SKM-1 (cell line): ENCODE results near the gene PLA2G15.
"Not testable (repeated sequence)": the region's sequence is repeated elsewhere in the genome, so short reads cannot be mapped to it uniquely, and the experiment has no call there.

Source experiments
- DNase-seq: peaks from one replicate; lab custom pipeline; 2025; ENCODE audit not compliant: unreplicated experiment; lab: John Stamatoyannopoulos, UW

Gene PLA2G15

GRCh38 chr16:68275611-68276191 lies 30.5 kb downstream of the PLA2G15 start:
- no peak for DNase-seq

- no peak for DNase-seq
Measured at GRCh38 chr16:68276223-68276622, 31.1 kb downstream of the PLA2G15 start.

GRCh38 chr16:68279726-68280558 lies 34.8 kb downstream of the PLA2G15 start:
- DNase-seq, result no peak

- no peak for DNase-seq
Measured at GRCh38 chr16:68281368-68282063, 36.3 kb downstream of the PLA2G15 start.

GRCh38 chr16:68282064-68282452 lies 36.9 kb downstream of the PLA2G15 start:
- DNase-seq, result no peak

- DNase-seq, result no peak
Measured at GRCh38 chr16:68283346-68283745, 38.2 kb downstream of the PLA2G15 start.

GRCh38 chr16:68283801-68284598 lies 38.8 kb downstream of the PLA2G15 start:
- DNase-seq, result no peak

GRCh38 chr16:68284847-68285246 lies 39.7 kb downstream of the PLA2G15 start:
- DNase-seq, result peak; percentile 83

- no peak for DNase-seq
Measured at GRCh38 chr16:68285683-68286082, 40.5 kb downstream of the PLA2G15 start.

GRCh38 chr16:68286153-68287074 lies 41.2 kb downstream of the PLA2G15 start:
- peak; percentile 67 for DNase-seq

GRCh38 chr16:68287276-68288251 lies 42.4 kb downstream of the PLA2G15 start:
- no peak for DNase-seq

- DNase-seq, result no peak
Measured at GRCh38 chr16:68288252-68288650, 43.1 kb downstream of the PLA2G15 start.

GRCh38 chr16:68288796-68289195 lies 43.6 kb downstream of the PLA2G15 start:
- not testable (repeated sequence) for DNase-seq

- DNase-seq, result no peak
Measured at GRCh38 chr16:68289202-68289601, 44.0 kb downstream of the PLA2G15 start.

GRCh38 chr16:68289621-68290329 lies 44.6 kb downstream of the PLA2G15 start:
- DNase-seq, result no peak

GRCh38 chr16:68290450-68290849 lies 45.3 kb downstream of the PLA2G15 start:
- no peak for DNase-seq

GRCh38 chr16:68291227-68291626 lies 46.1 kb downstream of the PLA2G15 start:
- no peak for DNase-seq

GRCh38 chr16:68292425-68292824 lies 47.3 kb downstream of the PLA2G15 start:
- no peak for DNase-seq
